ENCODE data around the gene KRI1.

GRCh38 chr19:10603084-10603872 lies 37.5 kb upstream of the KRI1 start:
- no peak for TF ChIP-seq EP300 (IDR thresholded peaks at IDR 0.05)
- TF ChIP-seq CTCF (IDR thresholded peaks at IDR 0.05), result no peak
- no peak for TF ChIP-seq POLR2A (IDR thresholded peaks at IDR 0.05)
- TF ChIP-seq POLR2AphosphoS5 (IDR thresholded peaks at IDR 0.05), result no peak
